Prostate gland (tissue), 2 donors: ENCODE data around the gene MPC1.

Experiments used
- POLR2AphosphoS5 ChIP-seq: sonication (generic); formaldehyde crosslinking; IDR thresholded peaks from one replicate; pipeline ENCODE4 v1.6.1; 2017; ENCODE audit warnings: antibody characterized with exemption
- TF ChIP-seq, protein P1 (sequence below), 4 experiments: fragments of 200-600 bp in 2 of 4; fragments of 450-650 bp in 2 of 4; sonication (generic) in 2 of 4; IDR thresholded peaks; 1 replicate in 3 of 4; 2 replicates in 1 of 4; pipeline ENCODE4 v1.5.1; 2016 to 2019; ENCODE audit warnings: antibody characterized with exemption in 4 of 4, mild to moderate bottlenecking in 2 of 4, moderate library complexity in 2 of 4

DNA sequence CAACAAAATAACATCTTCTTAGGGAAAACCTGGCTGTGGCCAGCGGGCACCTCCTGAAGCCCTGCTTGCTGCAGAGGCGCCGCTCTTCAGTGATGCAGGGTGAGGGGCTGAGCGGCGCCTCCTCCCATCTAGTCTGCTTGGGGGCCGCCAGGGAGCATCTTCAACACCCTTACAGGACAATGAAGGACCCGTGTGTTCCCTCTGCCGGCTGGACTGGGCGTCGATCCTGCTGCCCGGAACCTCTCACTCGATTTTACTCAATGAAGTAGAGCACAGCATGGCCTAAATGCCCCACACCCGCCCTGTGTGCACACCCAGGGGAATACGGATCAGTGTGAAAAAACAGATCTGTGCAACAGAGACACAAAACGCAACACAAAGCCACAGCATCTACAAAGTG lies 28.5 kb upstream of the MPC1 start:
- TF ChIP-seq, protein P1, sequence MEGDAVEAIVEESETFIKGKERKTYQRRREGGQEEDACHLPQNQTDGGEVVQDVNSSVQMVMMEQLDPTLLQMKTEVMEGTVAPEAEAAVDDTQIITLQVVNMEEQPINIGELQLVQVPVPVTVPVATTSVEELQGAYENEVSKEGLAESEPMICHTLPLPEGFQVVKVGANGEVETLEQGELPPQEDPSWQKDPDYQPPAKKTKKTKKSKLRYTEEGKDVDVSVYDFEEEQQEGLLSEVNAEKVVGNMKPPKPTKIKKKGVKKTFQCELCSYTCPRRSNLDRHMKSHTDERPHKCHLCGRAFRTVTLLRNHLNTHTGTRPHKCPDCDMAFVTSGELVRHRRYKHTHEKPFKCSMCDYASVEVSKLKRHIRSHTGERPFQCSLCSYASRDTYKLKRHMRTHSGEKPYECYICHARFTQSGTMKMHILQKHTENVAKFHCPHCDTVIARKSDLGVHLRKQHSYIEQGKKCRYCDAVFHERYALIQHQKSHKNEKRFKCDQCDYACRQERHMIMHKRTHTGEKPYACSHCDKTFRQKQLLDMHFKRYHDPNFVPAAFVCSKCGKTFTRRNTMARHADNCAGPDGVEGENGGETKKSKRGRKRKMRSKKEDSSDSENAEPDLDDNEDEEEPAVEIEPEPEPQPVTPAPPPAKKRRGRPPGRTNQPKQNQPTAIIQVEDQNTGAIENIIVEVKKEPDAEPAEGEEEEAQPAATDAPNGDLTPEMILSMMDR (IDR thresholded peaks at IDR 0.05): no peak
- TF ChIP-seq POLR2AphosphoS5: no peak
